Measurements from ENCODE around the gene TAMALIN.

TAMALIN gene

DNA sequence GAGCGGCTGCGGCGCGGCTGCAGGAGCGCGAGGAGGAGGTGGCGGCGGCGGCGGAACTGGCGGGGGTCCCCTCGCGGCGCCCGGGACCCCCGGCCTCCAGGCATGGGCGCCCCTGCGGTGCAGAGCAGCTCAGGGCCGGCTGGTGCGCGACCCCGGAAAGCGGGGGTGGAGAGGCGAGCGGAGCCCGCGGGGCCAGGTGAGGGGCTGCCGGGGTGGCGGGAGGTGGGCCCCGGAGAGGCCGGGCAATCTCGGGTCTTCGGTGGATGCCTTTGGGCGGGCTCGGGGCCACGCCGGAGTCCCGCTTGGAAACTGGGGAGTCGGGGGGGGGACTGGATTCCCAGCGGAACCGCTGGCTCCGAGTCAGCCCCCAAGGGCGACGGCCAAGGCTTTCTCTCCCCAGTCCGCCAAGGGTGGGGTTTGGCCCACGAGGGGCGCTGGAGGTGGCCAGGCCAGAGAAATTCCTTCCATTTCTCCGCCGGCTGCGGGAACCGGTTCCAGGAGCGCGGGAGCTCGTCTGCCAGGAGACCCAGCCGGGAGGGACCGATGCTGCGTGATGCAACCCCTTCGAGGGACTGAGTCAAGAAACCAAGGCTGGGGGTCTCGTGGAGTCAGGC lies 30.6 kb downstream of the TAMALIN start:
- DNase-seq = no peak

DNA sequence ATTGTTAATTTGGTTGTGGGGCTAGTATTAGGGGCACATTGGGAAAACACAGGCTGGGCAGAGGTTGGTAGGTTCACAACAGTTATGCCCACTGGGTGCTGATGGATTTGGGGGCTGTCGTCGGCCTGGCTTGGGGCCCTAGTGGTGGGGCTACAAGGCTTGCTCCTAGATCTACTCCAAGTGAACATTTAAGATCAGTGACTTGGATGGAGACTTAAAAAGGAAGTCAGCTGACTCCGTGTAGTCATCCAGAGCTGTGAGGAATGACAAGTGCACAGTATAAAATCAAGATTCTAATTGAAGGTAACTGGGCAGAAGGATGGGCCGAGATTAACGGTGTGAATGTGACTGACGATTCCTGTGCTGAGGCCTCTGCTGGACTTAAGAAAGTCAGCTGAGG lies 31.7 kb downstream of the TAMALIN start:
- DNase-seq = no peak

GRCh38 chr12:52041035-52041434 lies 34.3 kb downstream of the TAMALIN start:
- DNase-seq = no peak

DNA sequence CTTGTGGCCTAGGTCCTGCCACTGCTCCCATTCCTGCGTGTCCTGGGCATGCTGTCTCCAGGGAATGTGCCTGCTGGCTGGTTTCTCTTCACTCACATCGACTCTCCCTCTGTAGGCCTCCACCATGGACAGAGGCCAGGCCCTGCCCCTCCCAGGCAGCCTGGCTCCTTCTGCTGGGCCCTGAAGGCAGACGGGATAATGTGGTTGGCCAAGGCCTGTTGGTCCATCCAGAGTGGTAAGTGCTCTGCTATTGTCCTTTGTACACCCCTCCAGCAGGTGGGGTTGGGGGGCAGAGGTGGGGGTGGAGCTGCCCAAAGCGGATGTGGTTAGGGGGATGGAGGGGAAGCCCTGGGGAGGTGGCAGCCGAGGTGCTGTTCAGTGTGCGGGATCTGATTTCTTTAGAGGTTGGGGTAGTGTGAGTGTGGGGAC lies 35.0 kb downstream of the TAMALIN start:
- DNase-seq = no peak

- no peak for DNase-seq
Measured at GRCh38 chr12:52042706-52043385, 36.1 kb downstream of the TAMALIN start.

GRCh38 chr12:52043386-52044212 lies 36.9 kb downstream of the TAMALIN start:
- DNase-seq = no peak

- no peak for DNase-seq
Measured at GRCh38 chr12:52044292-52044983, 37.7 kb downstream of the TAMALIN start.

- DNase-seq = no peak
Measured at GRCh38 chr12:52045794-52046199, 39.1 kb downstream of the TAMALIN start.

DNA sequence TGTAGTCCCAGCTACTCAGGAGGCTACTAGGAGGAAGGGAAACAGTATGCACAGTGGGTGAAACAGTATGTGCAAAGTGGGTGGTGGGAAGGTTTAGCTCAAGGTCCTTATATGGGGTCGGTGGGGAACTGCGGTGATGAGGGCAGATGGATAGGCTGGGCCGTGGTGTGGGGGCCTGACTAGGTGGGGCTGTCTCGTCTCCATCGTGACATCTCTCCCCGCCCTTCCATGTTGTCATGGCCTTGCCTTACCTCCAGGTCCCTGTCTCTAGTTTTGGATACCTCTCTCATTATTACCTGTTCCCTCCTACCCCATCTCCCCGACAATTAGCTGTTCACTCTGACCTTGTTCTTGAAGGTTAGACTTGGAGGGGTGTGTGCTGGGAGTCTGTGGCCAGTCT lies 40.1 kb downstream of the TAMALIN start:
- DNase-seq = no peak

DNA sequence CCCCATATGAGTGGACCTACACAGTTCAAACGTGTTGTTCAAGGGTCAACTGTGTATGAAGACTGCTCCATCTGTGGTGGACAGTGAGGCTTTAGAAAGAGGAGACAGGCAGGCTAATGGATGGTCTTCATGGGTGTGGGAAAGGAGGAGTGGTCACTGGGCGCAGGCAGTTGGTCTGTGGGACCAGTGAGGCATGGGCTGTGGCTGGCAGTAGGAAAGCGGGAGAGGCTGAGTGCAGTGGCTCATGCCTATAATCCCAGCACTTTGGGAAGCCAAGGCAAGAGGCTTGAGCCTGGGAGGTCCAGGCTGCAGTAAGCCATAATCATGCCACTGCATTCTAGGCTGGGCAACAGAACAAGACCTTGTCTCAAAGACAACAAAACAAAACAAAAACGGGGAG lies 42.5 kb downstream of the TAMALIN start:
- no peak for DNase-seq

- no peak for DNase-seq
Measured at GRCh38 chr12:52049688-52050087, 42.9 kb downstream of the TAMALIN start.

DNA sequence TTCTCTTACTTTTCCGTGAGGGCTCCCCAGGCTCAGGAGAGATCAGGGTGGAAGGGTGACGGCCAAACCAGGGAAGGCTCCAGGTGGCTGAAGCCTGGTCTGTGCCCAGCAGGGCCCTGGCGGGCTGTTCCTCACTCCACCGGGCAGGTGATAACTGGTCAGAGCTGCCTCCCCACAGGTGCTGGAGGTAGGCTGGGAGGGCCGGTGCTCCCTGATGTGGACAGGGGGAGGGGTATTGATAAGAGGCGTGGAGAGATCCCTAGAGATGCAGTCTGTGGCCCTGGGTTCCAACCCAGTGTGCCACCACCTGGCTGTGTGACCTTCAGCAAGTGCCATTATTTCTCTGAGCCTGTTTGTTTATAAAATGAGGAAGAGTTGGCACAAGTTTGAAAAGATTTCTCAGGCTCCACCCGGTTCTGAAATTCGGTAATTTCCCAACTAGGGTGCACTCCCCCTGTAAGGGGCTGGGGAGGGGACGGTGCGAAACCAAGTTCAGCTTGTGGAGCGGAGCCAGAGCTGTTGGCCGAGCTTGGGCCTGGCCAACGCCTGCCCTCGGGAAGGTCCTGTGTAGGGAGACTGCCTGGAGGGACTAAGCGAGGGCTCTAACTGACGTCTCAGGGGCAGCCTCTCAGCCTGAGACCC lies 43.5 kb downstream of the TAMALIN start:
- DNase-seq = no peak

GRCh38 chr12:52050758-52051541 lies 44.2 kb downstream of the TAMALIN start, which contains the start of gene NR4A1:
NR4A1 (plus strand) TSS chr12:52051442; CDS start chr12:52054329, 2,887 bp downstream.
- DNase-seq = peak; percentile 63

DNA sequence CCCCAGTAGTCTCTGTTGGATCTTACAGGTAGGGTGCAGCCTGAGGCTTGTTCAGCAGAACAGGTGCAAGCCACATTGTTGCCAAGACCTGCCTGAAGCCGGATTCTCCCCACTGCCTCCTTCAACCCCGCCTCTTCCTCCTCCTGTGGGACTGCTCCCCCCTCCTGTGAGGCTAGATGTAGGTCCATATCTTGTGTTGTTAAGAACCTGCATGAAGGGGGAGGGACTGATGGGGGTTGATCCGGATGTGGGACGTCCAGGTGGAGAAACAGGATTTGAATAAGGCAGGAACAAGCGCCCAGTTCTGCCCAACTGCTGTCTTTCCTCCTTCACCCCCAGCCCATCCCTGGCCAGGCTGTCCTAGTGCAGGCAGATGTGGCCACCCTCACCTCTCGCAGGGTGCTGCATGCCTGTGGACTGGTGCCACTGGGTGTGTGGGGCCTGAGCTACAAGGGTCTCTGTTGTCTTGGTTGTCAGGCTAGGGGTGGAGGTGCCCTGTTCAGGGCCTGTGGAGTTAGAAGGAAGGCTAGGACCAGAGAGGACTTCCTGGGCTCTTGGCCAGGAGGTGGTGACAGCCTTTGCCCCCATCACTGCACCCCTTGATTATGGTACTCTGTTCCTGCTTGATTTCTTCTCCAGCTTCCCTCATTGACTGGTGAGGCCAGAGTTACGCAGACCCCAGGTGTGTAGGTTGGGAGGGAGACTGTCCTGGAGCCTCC lies 45.9 kb downstream of the TAMALIN start:
- DNase-seq = no peak

GRCh38 chr12:52053536-52054209 lies 46.9 kb downstream of the TAMALIN start:
- no peak for DNase-seq

GRCh38 chr12:52054231-52054832 lies 47.6 kb downstream of the TAMALIN start:
- DNase-seq = no peak

- no peak for DNase-seq
Measured at GRCh38 chr12:52054833-52055730, 48.3 kb downstream of the TAMALIN start.

- no peak for DNase-seq
Measured at GRCh38 chr12:52055731-52056711, 49.3 kb downstream of the TAMALIN start.

All from kidney glomerular epithelial cell (primary cell).